NCI-H2196 treated with DMSO at 0.1 percent for 48 hours (cell line): Measurements from ENCODE around the gene PDLIM5.
"Not testable (repeated sequence)": the region's sequence is repeated elsewhere in the genome, so short reads cannot be mapped to it uniquely, and the experiment has no call there.

ENCODE experiments used
- DNase-seq: peaks from one replicate; lab custom pipeline; 2025; ENCODE audit not compliant: unreplicated experiment; lab: John Stamatoyannopoulos, UW

Gene PDLIM5

GRCh38 chr4:94639298-94639697, 187.6 kb downstream of the PDLIM5 start:
- no peak for DNase-seq

- DNase-seq = no peak
Observed at GRCh38 chr4:94640151-94640550, 188.4 kb downstream of the PDLIM5 start.

DNA sequence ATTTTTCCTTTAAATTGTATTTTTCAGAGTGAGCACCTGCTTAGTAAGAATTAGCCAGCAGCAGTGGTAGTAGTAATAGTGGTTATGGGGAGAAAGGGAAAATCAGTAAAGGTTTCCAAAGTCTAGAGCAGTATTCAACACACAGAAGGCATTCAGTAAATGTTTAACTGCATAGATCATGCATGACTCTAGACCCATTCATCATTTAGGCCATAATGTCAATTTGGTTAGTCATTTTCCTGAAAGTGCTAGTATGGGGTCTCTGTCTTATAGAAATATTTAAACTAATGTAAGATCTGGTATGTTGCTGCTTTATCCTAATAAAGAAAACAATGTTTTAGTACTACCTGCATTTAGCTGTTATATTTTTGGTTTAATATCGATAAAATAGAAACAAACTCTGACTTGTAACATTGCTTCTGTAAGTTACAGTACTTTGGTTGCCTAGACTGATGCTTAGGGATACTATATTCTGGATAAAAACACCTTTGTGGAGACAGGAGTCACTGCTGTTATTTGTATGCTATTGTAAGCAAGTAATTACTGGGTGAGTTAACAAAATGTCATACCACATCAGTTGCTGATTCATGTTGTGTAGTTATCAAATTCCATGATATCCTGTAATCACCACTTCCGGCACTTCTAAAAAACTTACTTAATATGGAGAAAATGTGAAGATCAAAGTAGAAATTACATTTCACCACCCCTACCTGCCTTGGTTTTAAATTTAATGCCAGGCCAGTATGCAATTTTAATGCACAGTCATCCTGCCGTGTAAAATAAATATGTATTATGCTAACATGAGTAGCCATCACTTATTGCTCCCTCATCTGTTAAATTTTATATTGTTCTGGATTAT, 190.2 kb downstream of the PDLIM5 start:
- no peak for DNase-seq

- DNase-seq = no peak
Observed at GRCh38 chr4:94642561-94642866, 190.8 kb downstream of the PDLIM5 start.

- DNase-seq = no peak
Observed at GRCh38 chr4:94648699-94649098, 197.0 kb downstream of the PDLIM5 start.

GRCh38 chr4:94649381-94650133, 197.8 kb downstream of the PDLIM5 start:
- no peak for DNase-seq

- no peak for DNase-seq
Observed at GRCh38 chr4:94650134-94650495, 198.4 kb downstream of the PDLIM5 start.

DNA sequence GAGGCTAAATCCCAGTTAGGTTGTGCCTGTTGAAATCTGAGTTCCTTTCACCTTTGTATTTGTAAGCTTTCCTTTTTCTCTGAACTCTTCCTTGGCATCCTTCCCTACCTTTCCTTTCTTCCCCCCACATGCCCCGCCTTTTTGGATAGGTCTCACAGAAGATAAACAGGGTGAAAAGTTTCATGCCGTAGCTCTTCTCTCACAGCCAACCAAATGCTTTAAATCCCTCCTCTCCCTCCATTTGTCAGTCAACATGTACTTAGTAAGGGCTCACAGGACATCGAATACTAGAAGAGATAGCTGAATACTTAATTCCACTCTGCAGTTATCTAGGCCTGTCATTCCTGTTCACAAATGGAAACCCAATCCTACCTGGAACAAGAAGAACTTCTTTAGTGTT, 198.9 kb downstream of the PDLIM5 start:
- no peak for DNase-seq

- DNase-seq = no peak
Observed at GRCh38 chr4:94653095-94653649, 201.4 kb downstream of the PDLIM5 start.

DNA sequence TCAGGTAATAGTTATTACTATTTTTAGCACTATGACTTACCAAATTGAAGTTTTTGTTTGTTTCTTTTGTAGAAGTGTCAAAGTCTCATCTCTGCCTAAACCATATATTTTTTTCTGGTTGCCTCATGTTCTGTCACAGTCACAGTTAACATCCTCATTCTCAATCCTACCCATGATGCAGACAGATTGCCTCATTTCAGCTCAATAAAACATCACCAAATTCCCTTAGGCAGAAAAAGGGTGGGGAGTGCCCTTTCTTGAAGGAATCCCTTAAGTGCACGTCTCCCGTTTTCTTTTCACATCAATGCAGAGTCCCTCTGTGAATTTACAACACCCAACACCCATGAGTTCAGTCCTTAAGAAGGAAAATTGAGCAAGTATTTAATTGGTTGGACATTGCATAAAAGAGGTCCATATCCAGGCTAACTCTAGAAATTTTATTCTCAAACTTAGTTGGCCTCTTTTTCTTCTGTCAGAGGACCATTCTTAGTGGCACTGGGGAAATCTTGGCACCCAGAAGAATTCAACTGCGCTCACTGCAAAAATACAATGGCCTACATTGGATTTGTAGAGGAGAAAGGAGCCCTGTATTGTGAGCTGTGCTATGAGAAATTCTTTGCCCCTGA, 202.4 kb downstream of the PDLIM5 start:
- DNase-seq = no peak

DNA sequence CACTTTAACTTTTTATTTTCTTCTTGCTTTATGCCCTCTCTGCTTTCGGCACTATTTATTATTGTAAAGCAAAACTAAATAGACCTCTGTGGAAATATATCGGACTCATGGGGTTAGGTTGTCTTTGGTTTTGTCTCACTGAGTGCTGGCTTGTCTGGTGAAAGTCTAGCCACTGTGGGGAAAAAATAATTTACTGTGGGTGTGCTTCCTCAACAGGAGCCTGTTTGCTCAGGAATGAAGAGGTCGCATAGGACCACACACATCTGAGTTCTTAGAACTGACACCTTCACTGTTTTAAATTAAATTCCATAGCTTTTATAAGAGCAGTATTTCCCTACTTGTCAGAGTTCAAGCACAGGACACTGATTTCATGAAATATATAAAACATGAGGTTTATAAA, 203.0 kb downstream of the PDLIM5 start:
- no peak for DNase-seq

- no peak for DNase-seq
Observed at GRCh38 chr4:94660614-94661013, 208.9 kb downstream of the PDLIM5 start.

- not testable (repeated sequence) for DNase-seq
Observed at GRCh38 chr4:94665021-94665420, 213.3 kb downstream of the PDLIM5 start.

DNA sequence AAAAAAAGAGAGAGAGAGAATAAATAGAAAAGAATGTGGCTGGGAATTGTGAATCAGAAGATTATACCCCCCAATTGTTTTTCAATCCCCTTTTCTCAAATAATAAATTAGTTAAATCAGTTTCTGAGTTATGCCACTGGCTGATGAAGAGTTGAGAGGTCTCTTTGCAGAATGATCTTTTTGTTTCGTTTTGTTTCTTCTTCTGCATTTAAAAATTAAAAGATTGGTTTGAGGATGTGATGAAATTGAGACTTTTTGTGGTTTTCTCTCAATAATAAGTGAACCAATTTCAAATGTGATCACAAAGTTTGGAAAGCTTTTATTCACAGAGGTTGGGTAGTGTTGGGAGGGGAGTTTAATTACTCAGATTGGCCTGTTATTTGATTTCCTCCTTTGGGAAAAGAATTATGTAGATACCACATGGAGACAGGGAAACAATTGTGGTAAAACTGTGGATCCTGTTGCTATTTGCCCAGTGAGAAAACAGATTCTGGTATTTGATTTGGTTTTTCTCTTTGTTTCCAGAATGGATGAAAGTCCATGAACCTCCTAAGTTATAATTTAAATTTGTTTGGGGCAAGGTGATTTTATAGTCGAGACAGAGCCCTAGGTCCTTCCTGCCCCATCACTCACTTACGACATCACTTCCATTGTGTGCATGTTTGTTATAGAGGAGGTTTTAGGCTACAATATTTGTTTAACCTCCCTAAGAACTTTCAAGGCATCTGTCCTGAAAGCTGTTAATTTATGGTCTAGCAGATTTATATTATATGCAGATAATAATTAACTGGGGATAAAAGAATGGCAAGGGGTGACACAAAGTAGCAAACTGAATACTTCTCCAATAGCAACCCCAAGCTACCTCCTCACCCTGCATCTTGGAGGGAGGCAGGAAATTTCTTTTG, 214.0 kb downstream of the PDLIM5 start:
- DNase-seq = no peak

DNA sequence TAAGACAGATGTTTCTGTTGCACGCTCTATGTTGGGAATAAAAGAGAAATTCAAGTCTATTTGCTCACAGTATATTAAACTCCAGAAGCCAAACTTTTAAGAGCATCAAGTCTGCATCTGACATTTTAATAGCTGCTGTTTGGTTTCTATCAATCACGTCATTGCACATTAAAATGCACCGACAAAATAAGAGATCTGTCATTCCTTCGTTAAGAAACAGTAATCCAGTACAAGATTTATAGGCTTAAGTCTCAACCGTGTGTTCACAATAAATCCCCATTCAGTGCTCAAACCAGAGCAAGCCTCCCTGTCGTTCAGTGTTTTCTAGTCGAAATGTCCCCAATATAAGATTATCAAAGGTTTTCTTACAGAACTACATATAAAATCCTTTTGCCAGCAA, 217.0 kb downstream of the PDLIM5 start:
- no peak for DNase-seq

- no peak for DNase-seq
Observed at GRCh38 chr4:94669672-94670664, 218.2 kb downstream of the PDLIM5 start.

DNA sequence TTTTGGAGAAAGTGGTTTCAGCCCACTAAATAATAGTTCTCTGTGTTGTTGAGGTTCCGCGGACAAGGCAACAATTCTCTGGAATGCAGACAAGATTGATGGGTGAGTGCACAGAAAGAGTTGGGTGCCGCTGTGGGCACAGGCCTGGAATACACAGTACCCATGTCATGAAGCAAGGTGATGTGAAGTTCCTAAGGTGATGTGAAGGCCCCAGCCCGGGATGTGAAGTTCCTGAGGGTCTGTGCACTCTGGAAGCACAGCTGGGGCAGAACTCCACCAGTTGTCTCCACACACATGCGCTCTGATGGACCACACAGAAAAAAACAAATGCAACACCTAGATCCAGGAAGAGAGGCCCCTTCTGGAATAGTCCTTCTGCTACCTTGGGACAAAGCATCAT, 219.4 kb downstream of the PDLIM5 start:
- no peak for DNase-seq

DNA sequence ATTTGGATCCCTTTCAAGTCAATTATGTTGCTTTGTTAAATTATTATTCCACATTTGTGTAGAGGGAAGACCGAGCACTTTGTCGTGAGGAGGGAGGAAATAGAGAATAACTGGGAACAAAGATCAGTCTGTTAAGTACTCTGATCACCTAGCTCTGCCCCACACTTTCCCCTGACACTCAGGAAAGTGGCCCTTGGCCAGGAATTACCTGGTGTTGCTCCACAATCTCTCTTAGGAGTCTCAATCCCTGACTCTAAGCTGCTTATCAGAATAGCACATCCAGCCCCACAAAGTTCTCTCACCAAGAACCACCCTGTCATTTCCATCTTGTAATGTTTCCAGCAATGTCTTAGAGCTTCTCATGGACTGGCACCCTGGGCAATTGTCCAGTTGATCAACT, 222.2 kb downstream of the PDLIM5 start:
- no peak for DNase-seq

DNA sequence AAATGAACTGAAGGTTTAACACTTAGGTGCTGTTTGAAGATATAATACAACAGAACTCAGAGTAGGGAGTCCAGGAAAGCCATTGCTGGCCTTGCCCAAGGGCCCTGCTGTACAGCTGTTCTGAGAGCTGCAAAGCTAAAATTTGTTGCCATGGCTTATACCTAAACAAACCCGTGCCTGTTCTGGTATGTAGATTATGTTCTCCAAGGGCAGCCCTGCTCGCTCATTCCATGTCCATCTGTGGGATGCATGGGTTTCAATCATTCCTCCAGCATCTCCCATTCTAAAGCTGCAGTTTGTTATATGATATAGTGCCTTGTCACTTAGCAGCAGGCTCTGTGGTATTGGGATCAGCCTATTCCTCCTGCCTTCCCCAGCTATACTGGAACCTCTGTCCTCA, 225.2 kb downstream of the PDLIM5 start:
- DNase-seq = no peak

DNA sequence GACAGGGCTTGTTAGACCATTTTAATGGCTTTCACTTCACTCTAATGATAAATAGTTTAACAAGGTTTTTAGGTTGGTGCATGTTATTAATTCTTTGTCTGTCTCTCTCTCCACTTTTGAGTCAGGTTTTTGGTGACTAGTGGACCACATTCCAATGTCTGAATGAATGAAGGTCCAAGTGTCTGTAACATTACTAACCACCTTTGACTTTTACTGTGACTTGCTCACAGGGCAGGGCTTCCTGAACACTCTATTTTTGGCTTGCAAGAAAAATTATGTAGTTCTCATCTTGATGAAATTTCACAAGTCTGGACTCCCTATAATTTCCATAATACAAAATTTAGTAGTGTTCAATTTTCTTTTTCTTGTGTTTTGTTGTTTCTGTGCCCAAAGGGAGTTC, 227.2 kb downstream of the PDLIM5 start:
- no peak for DNase-seq
